NCI-H1105 treated with DMSO at 0.1 percent for 48 hours (cell line): ENCODE results near the gene ADRM1.

Source experiments
- DNase-seq: peaks from one replicate; lab custom pipeline; 2025; lab: John Stamatoyannopoulos, UW

ADRM1 gene

DNA sequence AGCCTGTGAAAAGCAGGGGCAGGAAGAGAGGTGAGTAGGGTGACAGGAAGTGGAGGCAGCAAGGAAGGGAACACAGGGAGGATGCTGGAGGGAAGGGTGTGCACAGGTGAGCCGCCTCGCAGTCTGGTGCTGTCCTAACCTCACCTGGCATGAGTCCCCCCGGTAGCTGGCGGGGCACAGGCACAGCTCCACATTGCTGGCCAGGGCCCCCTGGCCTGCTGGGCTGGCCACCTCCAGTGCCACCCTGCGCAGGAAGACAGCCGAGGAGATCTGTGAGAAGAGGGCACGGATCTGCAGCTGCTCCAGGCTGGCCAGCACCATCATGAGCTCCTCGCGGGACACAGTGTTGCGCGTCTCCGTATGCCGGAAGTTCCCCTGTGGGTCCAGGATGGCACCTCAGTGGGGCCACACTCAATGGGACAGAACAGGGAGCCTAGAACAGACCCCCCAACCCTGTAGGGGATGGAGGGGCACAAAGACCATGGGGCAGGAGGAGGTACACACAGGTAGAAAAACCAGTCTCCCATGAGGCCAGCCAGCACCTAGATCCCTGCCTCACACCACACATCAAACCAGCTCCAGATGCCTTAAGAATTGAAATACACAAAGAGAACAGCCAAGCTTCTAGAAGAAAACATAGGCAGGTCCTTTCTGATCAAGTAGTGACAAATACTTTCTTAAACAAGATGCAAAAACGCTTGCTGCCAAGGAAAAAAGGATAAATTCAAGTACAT lies 22.5 kb downstream of the ADRM1 start:
- DNase-seq = no peak

DNA sequence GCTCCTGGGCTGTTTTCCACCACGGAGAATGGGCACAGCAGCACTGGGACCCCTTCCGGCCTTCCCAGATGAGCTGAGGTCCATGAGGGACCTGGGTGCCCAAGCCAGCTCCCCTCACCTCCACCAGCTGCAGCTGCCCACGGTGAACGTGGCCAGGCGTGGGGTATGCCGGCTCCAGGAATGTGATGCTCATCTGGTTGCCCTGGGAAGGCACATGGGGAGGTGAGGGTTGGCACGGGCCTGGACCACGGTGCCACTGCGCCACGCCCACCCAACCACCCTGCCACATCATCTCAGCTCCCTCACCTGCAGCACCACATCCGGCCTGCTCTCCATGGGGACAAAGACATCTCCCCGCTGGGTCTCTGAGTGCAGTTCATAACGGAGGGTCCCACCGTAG lies 23.8 kb downstream of the ADRM1 start:
- DNase-seq = no peak

DNA sequence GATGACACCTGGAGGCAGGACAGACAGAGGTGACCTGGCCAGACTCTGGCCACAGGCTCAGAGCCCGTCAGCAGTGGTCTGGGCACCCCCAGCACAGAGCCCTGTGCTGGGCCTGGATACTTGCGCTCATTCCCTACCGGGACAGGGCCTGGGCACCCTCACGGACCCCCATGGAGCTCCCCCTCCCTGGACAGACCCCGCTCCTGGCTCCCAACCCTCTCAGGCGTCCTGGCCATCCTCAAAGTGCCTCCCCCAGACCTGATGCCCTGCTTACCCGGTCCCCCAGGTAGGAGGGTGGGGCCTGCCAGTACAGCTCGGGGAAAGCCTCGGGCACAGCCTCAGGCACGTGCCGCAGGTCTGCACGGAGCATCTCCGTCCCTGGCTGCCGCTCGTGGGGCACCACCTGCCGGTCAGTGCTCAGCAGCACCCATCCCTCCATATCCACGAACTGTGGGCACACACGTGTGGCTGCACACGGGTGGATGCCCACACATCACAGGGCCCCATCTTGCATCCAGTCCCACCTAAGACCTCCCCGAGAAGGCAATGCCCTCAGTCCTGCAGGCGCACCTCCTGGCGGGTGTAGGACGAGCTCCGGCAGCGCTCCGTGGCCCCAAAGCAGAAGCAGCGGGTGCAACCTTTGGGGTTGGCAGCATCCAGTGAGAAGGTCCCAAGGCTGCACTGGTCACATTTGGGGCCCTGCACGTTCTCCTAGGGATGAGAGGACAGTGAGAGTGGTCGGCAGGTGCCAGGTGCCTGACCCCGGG lies 24.3 kb downstream of the ADRM1 start:
- no peak for DNase-seq

DNA sequence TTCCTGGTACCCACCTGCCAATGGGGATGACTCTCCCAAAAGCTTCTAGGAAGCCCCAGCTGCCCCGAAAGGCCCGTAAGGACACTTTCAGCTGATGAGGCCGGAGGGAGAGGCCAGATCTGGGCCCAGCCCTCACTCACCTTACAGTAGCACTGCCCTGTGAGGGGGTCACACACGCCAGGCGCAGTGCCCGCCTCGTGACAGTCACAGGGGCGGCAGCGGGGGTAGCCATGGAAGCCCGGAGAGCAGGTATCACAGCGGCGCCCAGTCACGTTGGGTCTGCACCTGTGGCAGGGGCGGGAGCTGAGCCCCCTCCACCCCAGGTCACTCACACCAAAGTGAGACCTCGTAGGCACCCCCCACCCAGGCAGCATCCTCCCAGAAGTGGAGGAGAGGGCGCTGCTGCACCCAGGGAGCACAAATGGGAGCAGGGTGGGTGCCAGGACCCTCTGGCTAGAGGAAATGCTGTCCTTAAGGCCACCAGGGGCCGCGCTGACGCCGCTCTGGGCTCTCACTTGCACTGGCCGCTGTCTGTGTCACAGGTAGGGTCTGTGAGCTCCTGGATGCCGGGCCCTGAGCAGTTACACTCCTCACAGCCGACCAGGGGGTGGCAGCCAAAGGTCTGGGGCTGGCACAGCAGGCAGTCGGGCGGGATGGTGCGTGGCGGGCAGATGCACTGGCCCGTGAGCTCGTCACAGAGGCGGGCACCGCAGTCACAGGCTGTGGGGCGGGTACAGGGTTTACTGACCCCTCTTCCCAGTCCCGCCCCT lies 25.1 kb downstream of the ADRM1 start:
- no peak for DNase-seq

DNA sequence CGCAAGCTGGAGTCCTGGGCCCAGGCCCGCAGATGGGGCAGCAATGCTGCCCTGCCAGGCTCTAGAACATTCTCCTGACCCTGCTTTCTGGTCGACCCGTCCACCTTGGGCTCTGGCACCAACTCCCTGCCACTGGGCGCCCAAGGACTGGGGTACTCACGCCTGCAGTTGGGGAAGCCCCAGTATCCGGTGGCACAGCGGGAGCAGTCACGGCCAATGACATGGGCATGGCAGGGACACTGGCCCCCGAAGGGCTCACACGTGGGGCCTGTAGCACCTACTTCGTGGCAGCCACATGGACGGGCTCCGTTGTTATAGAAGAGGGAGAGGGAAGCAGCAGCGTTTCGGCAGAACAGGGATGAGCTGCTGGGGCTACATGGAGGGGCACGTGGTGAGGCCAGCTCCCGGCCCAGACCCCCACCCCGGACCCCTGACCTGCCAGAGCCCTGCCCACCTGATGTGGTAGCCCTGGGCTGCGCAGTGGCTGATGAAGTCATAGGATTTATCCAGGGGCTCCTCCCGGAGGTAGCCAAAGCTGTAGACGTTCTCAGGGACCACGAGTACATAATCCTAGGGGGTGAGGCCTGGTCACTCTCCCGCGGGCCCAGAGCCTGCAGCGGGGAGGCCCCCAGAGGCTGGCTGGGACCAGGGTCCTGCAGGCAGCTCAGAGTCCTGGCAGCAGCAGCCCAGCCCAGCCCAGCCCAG lies 26.0 kb downstream of the ADRM1 start:
- DNase-seq = no peak

- DNase-seq = no peak
Measured at GRCh38 chr20:62329389-62330377, 26.9 kb downstream of the ADRM1 start.

DNA sequence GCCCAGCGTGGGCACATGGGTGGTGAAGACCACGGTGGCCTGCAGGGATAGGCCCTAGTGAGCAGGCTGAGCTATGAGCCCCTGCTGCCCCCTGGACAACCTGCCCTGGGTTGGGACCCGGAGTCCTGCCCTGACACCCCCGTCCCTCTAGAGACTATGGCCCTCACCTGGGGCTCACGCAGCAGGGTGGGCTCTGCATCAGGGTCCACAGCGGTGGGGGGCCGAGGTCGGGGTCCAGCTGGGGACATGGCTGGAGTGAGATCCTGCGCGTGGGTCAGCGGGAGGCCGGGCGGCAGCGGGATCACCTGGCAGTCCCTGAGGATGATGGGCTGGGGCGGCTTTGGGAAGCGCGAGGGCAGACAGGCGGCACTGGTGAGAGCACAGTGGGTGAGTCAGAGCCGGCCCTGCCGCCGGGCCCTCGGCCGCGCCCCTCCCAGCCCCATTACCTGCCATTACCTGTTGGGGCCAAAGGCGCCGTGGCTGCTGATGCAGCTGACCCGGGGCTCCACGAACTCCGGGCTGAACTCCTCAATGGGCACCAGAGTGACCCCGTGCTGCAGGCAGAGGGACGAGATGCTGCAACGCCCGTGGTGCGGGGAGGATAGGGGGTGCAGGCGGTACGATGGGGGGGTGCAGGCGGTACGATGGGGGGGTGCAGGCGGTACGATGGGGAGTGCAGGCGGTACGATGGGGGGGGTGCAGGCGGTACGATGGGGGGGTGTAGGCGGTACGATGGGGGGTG lies 27.9 kb downstream of the ADRM1 start:
- DNase-seq = no peak

GRCh38 chr20:62331347-62331746 lies 28.6 kb downstream of the ADRM1 start:
- no peak for DNase-seq

- DNase-seq = no peak
Measured at GRCh38 chr20:62332421-62332820, 29.6 kb downstream of the ADRM1 start.

GRCh38 chr20:62332989-62333819 lies 30.4 kb downstream of the ADRM1 start:
- DNase-seq = no peak

DNA sequence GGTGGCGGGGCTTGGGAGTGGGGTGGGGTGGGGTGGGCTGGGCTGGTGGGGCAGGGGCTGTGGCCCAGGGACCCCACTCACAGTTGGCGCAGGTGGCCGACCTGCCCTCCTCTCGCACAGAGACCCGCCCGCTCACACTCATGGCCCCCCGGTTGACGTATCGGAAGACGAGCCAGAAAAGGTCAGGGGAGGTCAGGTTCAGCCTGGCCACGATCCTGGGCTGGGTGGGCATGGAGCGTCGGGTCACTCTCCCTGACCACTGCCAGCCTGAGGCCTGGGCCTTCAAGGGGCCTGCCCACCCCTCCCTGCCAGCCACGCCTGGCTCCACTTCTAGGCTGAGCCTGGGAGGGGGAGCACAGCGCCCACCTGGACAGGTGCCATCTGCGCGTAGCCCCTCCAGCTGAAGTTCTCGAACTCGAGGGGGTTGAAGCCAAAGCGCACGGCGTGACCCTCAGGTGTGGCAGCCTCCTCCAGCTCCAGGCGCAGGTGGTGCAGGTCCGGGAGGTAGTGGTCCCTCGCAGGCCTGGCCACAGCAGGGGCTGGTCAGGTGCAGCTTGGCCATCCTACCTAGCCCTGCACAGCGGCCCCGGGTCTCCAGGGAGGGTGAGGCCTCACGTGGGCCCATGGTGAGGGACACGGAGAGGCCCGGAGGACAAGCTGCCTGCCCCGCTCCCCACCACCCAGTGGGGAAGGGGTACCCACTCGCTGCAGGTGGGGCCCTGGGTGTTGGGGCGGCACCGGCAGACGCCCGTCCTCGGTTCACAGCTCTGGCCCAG lies 31.2 kb downstream of the ADRM1 start:
- DNase-seq = no peak

DNA sequence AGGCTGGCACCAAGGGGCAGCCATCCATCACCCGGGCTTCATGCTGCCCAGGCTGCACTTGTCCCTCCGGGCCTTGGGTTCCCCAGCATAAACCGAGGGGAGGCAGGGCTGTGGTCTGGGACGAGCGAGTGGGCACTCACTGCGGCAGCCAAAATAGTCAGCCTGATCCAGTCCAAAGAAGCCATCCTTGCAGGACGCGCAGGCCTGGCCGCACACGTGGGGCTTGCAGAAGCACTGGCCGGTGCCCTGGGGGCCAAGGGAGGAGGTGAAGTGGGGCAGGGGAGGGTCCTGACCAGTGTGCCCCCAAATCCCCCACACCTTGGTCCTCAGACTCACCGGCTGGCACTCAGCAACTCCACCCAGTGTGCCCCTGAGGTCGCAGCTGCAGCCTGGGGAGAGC lies 32.1 kb downstream of the ADRM1 start:
- no peak for DNase-seq

- DNase-seq = no peak
Measured at GRCh38 chr20:62335532-62335931, 32.7 kb downstream of the ADRM1 start.

DNA sequence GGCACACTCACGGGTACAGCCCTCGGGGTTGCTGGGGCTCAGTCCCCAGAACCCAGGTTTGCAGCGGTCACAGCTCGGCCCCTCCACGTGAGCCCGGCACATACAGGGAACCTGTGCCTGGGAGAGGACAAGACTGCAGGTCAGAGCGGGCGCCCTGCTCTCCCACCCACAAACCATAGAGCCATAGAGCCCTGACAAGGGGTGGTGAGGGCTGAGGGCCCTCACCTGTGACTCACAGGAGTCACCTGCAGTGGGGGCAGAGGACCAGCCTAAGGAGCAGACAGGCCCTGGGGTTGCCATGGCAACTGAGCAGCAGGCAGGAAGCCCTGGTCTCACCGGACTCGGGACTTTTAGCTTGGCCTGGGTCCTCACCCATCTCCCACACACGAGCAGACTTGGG lies 33.5 kb downstream of the ADRM1 start:
- DNase-seq = no peak

GRCh38 chr20:62336775-62337557 lies 34.2 kb downstream of the ADRM1 start:
- DNase-seq = no peak

GRCh38 chr20:62337558-62338293 lies 34.9 kb downstream of the ADRM1 start:
- no peak for DNase-seq

DNA sequence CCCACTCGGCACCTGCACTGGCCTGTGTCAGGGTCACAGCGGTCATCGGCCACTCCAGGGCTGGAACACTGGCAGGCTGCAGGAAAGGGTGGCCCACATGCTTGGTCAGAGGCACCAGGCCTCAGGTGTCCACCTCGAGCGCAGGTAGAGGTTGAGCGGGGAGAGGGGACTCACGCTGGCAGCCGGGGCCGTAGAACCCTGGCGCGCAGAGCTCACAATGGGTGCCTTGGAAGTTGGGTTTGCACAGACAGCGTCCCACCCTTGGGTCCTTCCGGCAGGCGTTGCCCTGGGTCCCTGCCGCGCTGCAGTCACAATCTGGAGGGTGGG lies 35.5 kb downstream of the ADRM1 start:
- no peak for DNase-seq
